Vagina (tissue), 2 donors: ENCODE data around the gene SNTA1.

Experiments used
- POLR2A ChIP-seq, 2 donors: fragments of 450-650 bp; IDR thresholded peaks; one replicate each; pipeline ENCODE4 v1.6.1; 2017; ENCODE audit warnings: antibody characterized with exemption in 2 of 2, mild to moderate bottlenecking in 2 of 2, moderate library complexity in 2 of 2
- POLR2AphosphoS5 ChIP-seq, 2 donors: sonication (generic); formaldehyde crosslinking; IDR thresholded peaks; one replicate each; pipeline ENCODE4 v1.9.0; 2017; ENCODE audit warnings: antibody characterized with exemption in 2 of 2, mild to moderate bottlenecking in 2 of 2, low read depth in 1 of 2; ENCODE audit not compliant: insufficient read depth in 1 of 2
- TF ChIP-seq, protein P1 (sequence below), 3 experiments: fragments of 450-650 bp in 2 of 3; fragments of 200-600 bp in 1 of 3; sonication (generic) in 1 of 3; IDR thresholded peaks; one replicate each; pipeline ENCODE4 v1.5.1; 2017 to 2019; ENCODE audit warnings: antibody characterized with exemption in 3 of 3, mild to moderate bottlenecking in 2 of 3, moderate library complexity in 2 of 3

DNA sequence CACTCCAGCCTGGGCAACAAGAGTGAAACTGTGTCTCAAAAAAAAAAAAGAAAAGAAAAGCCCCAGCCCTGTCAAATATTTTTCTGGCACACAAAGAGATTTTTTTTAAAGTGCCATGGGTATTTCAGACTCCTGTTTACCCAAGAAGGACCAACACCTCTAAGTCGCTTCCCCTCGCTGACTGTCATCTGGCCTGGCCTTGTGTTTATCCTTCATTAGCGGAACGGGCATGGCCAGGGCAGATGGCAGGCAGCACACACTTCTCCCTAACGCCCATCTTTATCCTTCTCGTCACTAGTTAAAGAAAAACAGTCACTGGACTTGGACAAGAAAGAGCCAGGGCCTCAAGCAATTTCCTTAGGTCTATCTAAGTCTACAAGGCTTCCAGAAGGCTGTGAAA is 39.0 kb upstream of the SNTA1 start:
- no peak for TF ChIP-seq POLR2A (IDR thresholded peaks at IDR 0.05)
- no peak for TF ChIP-seq POLR2AphosphoS5 (IDR thresholded peaks at IDR 0.05; ENCODE audit: insufficient read depth in 1 of 2, low read depth in 1 of 2)
- TF ChIP-seq, protein P1, sequence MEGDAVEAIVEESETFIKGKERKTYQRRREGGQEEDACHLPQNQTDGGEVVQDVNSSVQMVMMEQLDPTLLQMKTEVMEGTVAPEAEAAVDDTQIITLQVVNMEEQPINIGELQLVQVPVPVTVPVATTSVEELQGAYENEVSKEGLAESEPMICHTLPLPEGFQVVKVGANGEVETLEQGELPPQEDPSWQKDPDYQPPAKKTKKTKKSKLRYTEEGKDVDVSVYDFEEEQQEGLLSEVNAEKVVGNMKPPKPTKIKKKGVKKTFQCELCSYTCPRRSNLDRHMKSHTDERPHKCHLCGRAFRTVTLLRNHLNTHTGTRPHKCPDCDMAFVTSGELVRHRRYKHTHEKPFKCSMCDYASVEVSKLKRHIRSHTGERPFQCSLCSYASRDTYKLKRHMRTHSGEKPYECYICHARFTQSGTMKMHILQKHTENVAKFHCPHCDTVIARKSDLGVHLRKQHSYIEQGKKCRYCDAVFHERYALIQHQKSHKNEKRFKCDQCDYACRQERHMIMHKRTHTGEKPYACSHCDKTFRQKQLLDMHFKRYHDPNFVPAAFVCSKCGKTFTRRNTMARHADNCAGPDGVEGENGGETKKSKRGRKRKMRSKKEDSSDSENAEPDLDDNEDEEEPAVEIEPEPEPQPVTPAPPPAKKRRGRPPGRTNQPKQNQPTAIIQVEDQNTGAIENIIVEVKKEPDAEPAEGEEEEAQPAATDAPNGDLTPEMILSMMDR (IDR thresholded peaks at IDR 0.05): no peak
